ENCODE data around the gene NDUFA13. TPM values are rescaled to one million over a fixed set of nuclear protein-coding genes. Genes with fewer than 3 reads are reported as not detected.

NDUFA13 gene
- total RNA-seq, 1 experiment from 2014 or later = 489 TPM

DNA sequence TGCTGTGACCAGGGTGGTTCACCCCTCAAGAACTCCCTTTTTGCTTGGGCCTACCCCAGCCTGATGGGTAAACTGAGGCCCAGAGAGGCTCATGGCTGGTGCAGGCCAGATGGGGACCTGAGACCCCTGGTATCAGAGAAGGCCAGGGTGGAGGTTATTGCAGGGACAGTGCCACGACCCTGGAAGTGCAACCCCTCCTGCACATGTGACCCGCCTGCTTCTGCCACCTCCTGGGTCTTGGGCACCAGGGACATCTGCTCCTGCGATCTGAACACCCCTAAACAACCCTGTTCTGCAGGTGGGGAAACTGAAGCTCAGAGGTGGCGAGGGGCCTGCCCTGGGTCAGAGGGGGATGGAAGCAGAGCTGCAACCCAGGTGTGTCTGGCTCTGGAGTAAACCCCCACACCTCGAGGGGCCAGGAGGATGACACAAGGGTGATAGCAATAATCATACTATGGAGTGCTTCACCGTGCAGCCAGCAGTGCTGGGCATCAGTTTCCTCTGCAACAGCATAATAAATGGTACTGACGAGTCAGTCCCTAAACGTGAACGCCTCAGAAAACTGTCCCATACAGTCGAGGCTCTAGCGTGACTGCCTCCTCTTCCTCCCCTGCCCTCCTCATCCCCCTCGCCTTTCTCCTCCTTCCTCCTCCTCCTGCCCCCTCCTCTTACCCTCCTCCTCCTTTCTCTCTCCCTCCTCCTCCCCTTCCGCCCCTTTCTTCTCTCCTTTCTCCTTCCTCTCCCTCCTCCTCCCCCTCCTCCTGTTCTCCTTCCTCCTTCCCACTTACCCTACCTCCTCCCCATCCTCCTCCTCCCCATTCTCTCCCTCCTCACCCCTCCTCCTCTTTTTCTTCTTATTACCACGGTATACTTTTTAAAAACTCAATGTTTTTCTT lies 17.0 kb downstream of the NDUFA13 start:
- Histone ChIP-seq H2BK15ac (ENCODE audit: low read depth, low read length) (no peak overlapping the region), H3K4ac (ENCODE audit: low read depth, low read length) (no peak overlapping the region), H3K9ac (ENCODE audit: extremely low read depth, insufficient read length, low read length) (no peak overlapping the region), H3K79me1 (ENCODE audit: insufficient read depth, low read depth, low read length, poor library complexity, severe bottlenecking) (no peaks in the 10 kb centered on the region), H3K18ac (ENCODE audit: insufficient read length, low read depth, low read length) (no peak overlapping the region), H3K27me3 (ENCODE audit: insufficient read depth, low read length) (no peaks in the 10 kb centered on the region), H2BK12ac (ENCODE audit: insufficient read length, low read depth, low read length) (no peak overlapping the region), H3T11ph (ENCODE audit: low read length) (no peak overlapping the region), H4K5ac (ENCODE audit: insufficient read length, low read depth, low read length) (no peak overlapping the region), H2AFZ (ENCODE audit: low read length) (no peak overlapping the region), H3K27ac (ENCODE audit: insufficient read length, low read depth, low read length) (no peak overlapping the region), H3K79me2 (ENCODE audit: insufficient read depth, low read length) (no peaks in the 10 kb centered on the region), H3K23ac (ENCODE audit: insufficient read length, low read depth, low read length) (no peak overlapping the region), H2BK20ac (ENCODE audit: low read depth, low read length, poor library complexity, severe bottlenecking) (no peak overlapping the region), H4K8ac (replicated peaks; ENCODE audit: insufficient read length, low read depth, low read length) (no peak overlapping the region), H3K9me3 (ENCODE audit: control insufficient read depth, low read depth, low read length) (no peaks in the 10 kb centered on the region), H4K20me1 (ENCODE audit: control insufficient read depth, insufficient read depth, insufficient read length) (peaks cover 3% of the 10 kb centered on the region), H2BK5ac (ENCODE audit: insufficient read length, low read length) (no peak overlapping the region), H2BK120ac (ENCODE audit: low read depth, low read length, poor library complexity, severe bottlenecking) (no peak overlapping the region), H3K14ac (ENCODE audit: insufficient read depth, low read length) (no peak overlapping the region), H3K56ac (ENCODE audit: insufficient read length, low read depth, low read length) (no peak overlapping the region), H3K23me2 (ENCODE audit: insufficient read length, low read depth, low read length, poor library complexity, severe bottlenecking) (peaks cover 3% of the 10 kb centered on the region), H3K4me2 (ENCODE audit: insufficient read depth, insufficient read length, low read length) (no peak overlapping the region), H4K91ac (ENCODE audit: insufficient read length, low read depth, low read length) (no peak overlapping the region), H2AK5ac (ENCODE audit: insufficient read length, low read length) (no peak overlapping the region), H3K4me1 (ENCODE audit: insufficient read depth, low read length) (no peaks in the 10 kb centered on the region)
- H3K27me3 Mint-ChIP-seq (ENCODE audit: low read depth) = peaks cover 15% of the 10 kb centered on the region
- TF ChIP-seq, protein P1, sequence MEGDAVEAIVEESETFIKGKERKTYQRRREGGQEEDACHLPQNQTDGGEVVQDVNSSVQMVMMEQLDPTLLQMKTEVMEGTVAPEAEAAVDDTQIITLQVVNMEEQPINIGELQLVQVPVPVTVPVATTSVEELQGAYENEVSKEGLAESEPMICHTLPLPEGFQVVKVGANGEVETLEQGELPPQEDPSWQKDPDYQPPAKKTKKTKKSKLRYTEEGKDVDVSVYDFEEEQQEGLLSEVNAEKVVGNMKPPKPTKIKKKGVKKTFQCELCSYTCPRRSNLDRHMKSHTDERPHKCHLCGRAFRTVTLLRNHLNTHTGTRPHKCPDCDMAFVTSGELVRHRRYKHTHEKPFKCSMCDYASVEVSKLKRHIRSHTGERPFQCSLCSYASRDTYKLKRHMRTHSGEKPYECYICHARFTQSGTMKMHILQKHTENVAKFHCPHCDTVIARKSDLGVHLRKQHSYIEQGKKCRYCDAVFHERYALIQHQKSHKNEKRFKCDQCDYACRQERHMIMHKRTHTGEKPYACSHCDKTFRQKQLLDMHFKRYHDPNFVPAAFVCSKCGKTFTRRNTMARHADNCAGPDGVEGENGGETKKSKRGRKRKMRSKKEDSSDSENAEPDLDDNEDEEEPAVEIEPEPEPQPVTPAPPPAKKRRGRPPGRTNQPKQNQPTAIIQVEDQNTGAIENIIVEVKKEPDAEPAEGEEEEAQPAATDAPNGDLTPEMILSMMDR (conservative IDR thresholded peaks at IDR 0.05) = no peak
- WGBS (ENCODE audit: extremely low coverage, insufficient read length, low lambda C conversion rate) = 100% methylated on average over 1 of the region's 14 CpGs
- H3K27ac Mint-ChIP-seq = no peak overlapping the region
- H3K4me3 Mint-ChIP-seq = no peak overlapping the region
- peaks cover 10 to 35% (median 22%) of the 10 kb centered on the region in 3 experiments; a peak in 6 of 7 replicates for H3K36me3 Mint-ChIP-seq (ENCODE audit: insufficient read depth in 1 of 3, low read depth in 3 of 3)
- no peaks in the 10 kb centered on the region; a peak in 1 of 5 replicates for H3K9me3 Mint-ChIP-seq
- H3K4me1 Mint-ChIP-seq = peaks cover 10 to 17% of the 10 kb centered on the region in 2 experiments
- DNase-seq = no peak

Measured in H9 (cell line).